Endothelial cell of umbilical vein (primary cell): ENCODE data around the gene NDST3. TPM values are rescaled to one million over a fixed set of nuclear protein-coding genes. Genes with fewer than 3 reads are reported as not detected.

Experiments
- BruUV-seq: library from RNA; stranded (reverse); fragments of 400-500 nt; replicated peaks from 2 replicates; lab custom pipeline; 2021; lab: Mats Ljungman, UMichigan
- CTCF ChIA-PET: fragments of 300-600, 350-600 bp; sonication (Branson Sonifier 250); formaldehyde crosslinking; loops from one replicate; lab custom pipeline; 2021; ENCODE audit warnings: antibody characterized with exemption, inconsistent platforms; lab: Charles Lee
- POLR2A ChIA-PET: fragments of 300-600, 350-600 bp; sonication (Branson Sonifier 250); formaldehyde crosslinking; loops from one replicate; lab custom pipeline; 2021; ENCODE audit warnings: antibody characterized with exemption, inconsistent platforms; lab: Charles Lee
- DNase-seq: peaks from one replicate; pipeline ENCODE4 v3.0.0-alpha.2; 2011; ENCODE audit warnings: low read depth, low spot score
- FAIRE-seq: peaks from 2 replicates; lab custom pipeline; 2011; peaks lifted over from hg19 to GRCh38; lab: Jason Lieb, UNC
- H2AFZ ChIP-seq: 2 replicates; pipeline ENCODE4 v1.6.0; 2012; ENCODE audit warnings: low read depth, low read length, control low read depth, inconsistent platforms
- H3K27ac ChIP-seq: 2 replicates; pipeline ENCODE4 v1.5.1; 2011; ENCODE audit warnings: low read depth, mild to moderate bottlenecking, control low read depth, low read length, moderate library complexity; ENCODE audit not compliant: insufficient read depth
- H3K27me3 ChIP-seq, 2 experiments: 2 replicates each; pipeline versions ENCODE4 v1.6.0 to v1.6.1; 2011; ENCODE audit warnings: low read length in 2 of 2, mixed read lengths in 1 of 2; ENCODE audit not compliant: control insufficient read depth in 2 of 2, insufficient read depth in 2 of 2
- H3K36me3 ChIP-seq, 2 experiments: 2 replicates in 1 of 2; 3 replicates in 1 of 2; pipeline ENCODE4 v1.5.1; 2011; ENCODE audit warnings: low read length in 2 of 2, mild to moderate bottlenecking in 1 of 2, moderate library complexity in 1 of 2; ENCODE audit not compliant: control insufficient read depth in 2 of 2, insufficient read depth in 2 of 2; ENCODE audit errors: extremely low read depth in 1 of 2
- H3K4me1 ChIP-seq: 3 replicates; pipeline ENCODE4 v1.5.1; 2011; ENCODE audit warnings: mild to moderate bottlenecking, low read length; ENCODE audit not compliant: control insufficient read depth, insufficient read depth; ENCODE audit errors: extremely low read depth
- H3K4me2 ChIP-seq: 2 replicates; pipeline ENCODE4 v1.6.1; 2011; ENCODE audit warnings: low read length, control low read depth, mixed read lengths; ENCODE audit not compliant: insufficient read depth
- H3K4me3 ChIP-seq, 3 experiments: fragments of 200-600 bp in 1 of 3; sonication (generic), shearing (Covaris generic) in 1 of 3; replicated peaks in 1 of 3; 2 replicates each; pipeline ENCODE4 v1.5.1; 2011 to 2016; ENCODE audit warnings: control low read depth in 3 of 3, low read length in 3 of 3, mild to moderate bottlenecking in 2 of 3, inconsistent platforms in 1 of 3, low read depth in 1 of 3, moderate library complexity in 1 of 3; ENCODE audit not compliant: insufficient read depth in 1 of 3
- H3K79me2 ChIP-seq: 2 replicates; pipeline ENCODE4 v1.6.0; 2012; ENCODE audit warnings: low read length, inconsistent platforms; ENCODE audit not compliant: control insufficient read depth, insufficient read depth
- H3K9ac ChIP-seq: replicated peaks from 2 replicates; pipeline ENCODE3; 2011; ENCODE audit warnings: low read length, control low read depth; ENCODE audit not compliant: insufficient read depth; ENCODE audit errors: extremely low read depth
- H3K9me1 ChIP-seq: replicated peaks from 3 replicates; pipeline ENCODE4 v1.6.0; 2011; ENCODE audit warnings: mild to moderate bottlenecking, low read length; ENCODE audit not compliant: control insufficient read depth, insufficient read depth; ENCODE audit errors: extremely low read depth
- H3K9me3 ChIP-seq: replicated peaks from 2 replicates; pipeline ENCODE4 v1.5.1; 2012; ENCODE audit warnings: low read length, inconsistent platforms; ENCODE audit not compliant: control insufficient read depth, insufficient read depth
- H4K20me1 ChIP-seq: replicated peaks from 2 replicates; pipeline ENCODE3; 2011; ENCODE audit warnings: mild to moderate bottlenecking, low read length; ENCODE audit not compliant: control insufficient read depth, insufficient read depth; ENCODE audit errors: extremely low read depth
- EZH2 ChIP-seq: IDR thresholded peaks from 2 replicates; pipeline ENCODE4 v1.6.1; 2012; ENCODE audit warnings: borderline replicate concordance, low read depth, mild to moderate bottlenecking, moderate library complexity, low read length, inconsistent platforms; ENCODE audit not compliant: severe bottlenecking
- FOS ChIP-seq: IDR thresholded peaks from 2 replicates; pipeline ENCODE4 v1.6.1; 2011; ENCODE audit warnings: mild to moderate bottlenecking, low read length, moderate library complexity, borderline replicate concordance; ENCODE audit not compliant: insufficient read depth
- GATA2 ChIP-seq: IDR thresholded peaks from 2 replicates; pipeline ENCODE4 v1.7.0; 2011; ENCODE audit warnings: low read depth, mild to moderate bottlenecking, moderate library complexity, mixed read lengths, low read length; ENCODE audit not compliant: insufficient read length, insufficient read depth
- JUN ChIP-seq: IDR thresholded peaks from 2 replicates; pipeline ENCODE4 v1.6.1; 2011; ENCODE audit warnings: borderline replicate concordance, low read depth; ENCODE audit not compliant: insufficient read length, insufficient read depth
- MAX ChIP-seq: IDR thresholded peaks from 2 replicates; pipeline ENCODE4 v1.6.1; 2011; ENCODE audit not compliant: insufficient read depth, insufficient read length
- MYC ChIP-seq: IDR thresholded peaks from one replicate; pipeline ENCODE4 v1.6.1; 2011; ENCODE audit warnings: mild to moderate bottlenecking, low read depth, low read length
- POLR2A ChIP-seq: IDR thresholded peaks from 2 replicates; pipeline ENCODE4 v1.6.1; 2012; ENCODE audit warnings: low read depth, mild to moderate bottlenecking, control low read depth, low read length
- POLR2AphosphoS5 ChIP-seq: IDR thresholded peaks from 2 replicates; pipeline ENCODE4 v1.6.1; 2012; ENCODE audit warnings: low read depth, mild to moderate bottlenecking, control low read depth, low read length, moderate library complexity; ENCODE audit not compliant: insufficient read depth
- dilution Hi-C: fragments of 300-500 bp; cut with MboI; formaldehyde crosslinking; loops from one replicate; pipeline ENCODE4 v1.15.0; 2019; ENCODE audit warnings: low sequenced_read_pairs; ENCODE audit not compliant: extremely low pct_ligation_motif_present
- intact Hi-C: fragments of 100-400 bp; cut with micrococcal nuclease; formaldehyde crosslinking; loops from one replicate; pipeline ENCODE4 v1.10.0; 2022
- polyA plus RNA-seq, 4 experiments: library from polyadenylated mRNA; depleted of rRNA in 3 of 4; stranded (reverse) in 3 of 4; unstranded in 1 of 4; fragments of >200 nt; gene quantifications; 2 replicates each; pipeline versions ENCODE4 v1.2.1 to v1.2.3, GENCODE V29; 2011 to 2012; ENCODE audit warnings: missing spikeins in 1 of 4
- total RNA-seq: library from RNA; stranded (reverse); gene quantifications from 2 replicates; pipeline ENCODE4 v1.2.3, GENCODE V29; 2021
- TF ChIP-seq, protein P1 (sequence below), 2 donors: IDR thresholded peaks; 1 replicate in 1 of 2; 2 replicates in 1 of 2; pipeline ENCODE4 v1.5.1; 2011; ENCODE audit warnings: low read length in 2 of 2, mild to moderate bottlenecking in 2 of 2, moderate library complexity in 2 of 2, control low read depth in 1 of 2, inconsistent platforms in 1 of 2, low read depth in 1 of 2; ENCODE audit not compliant: insufficient read depth in 1 of 2; ENCODE audit errors: extremely low read depth in 1 of 2

NDST3 gene
- total and polyA plus RNA-seq, 2 donors (not counting 3 experiments of a cell fraction or from before 2014, with no cell fraction given): 0.04 TPM; not detected in 1

DNA sequence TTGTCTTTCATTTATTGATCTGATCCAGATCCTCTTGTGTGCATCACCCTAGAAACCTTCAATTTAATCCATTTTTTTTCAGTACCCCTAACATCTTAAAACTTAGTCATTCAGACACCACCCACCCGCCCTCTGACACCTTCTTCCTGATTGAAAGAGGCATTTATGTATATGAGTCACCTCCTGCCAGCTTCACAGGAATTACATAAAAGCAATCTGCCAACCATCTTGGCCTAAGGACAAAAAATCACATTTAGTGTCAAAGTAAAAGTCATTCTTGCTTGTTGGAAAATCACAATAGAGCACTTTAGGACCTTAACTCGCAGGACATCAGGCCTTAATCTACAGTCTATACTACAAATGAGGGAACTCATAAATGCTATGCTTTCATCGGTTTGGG, 52.1 kb downstream of the NDST3 start:
- Histone ChIP-seq H3K27me3 (no peaks in the 10 kb centered on the region), H3K9ac (no peak overlapping the region), H2AFZ (no peak overlapping the region), H3K4me1 (peaks cover 21% of the 10 kb centered on the region), H3K4me3 (no peak overlapping the region), H3K9me3 (no peaks in the 10 kb centered on the region), H3K27ac (no peak overlapping the region), H3K79me2 (no peaks in the 10 kb centered on the region), H3K4me2 (peak overlapping the region; percentile 46), H4K20me1 (no peaks in the 10 kb centered on the region), H3K9me1 (no peaks in the 10 kb centered on the region), H3K36me3 (no peaks in the 10 kb centered on the region)
- ChIA-PET POLR2A (no interaction called here), CTCF (interaction anchor here (0.8 to 2.6 kb wide), 5 partner anchors 26 to 184 kb away, joined by 3 to 11 read pairs (median 3); no protein-coding TSS in a partner anchor)
- FAIRE-seq: peak; percentile 70
- intact Hi-C loops (loop anchor here (5.0 kb wide), 1 partner anchor 86 kb away; no protein-coding TSS in a partner anchor), dilution Hi-C loops (no loop called here)
- DNase-seq: peak; percentile 88
- peak; percentile 87 for TF ChIP-seq JUN
- peak; percentile 95 for TF ChIP-seq FOS
- TF ChIP-seq EZH2: no peak
- peak; percentile 46 for TF ChIP-seq POLR2AphosphoS5
- no peak for TF ChIP-seq MYC
- TF ChIP-seq GATA2: peak; percentile 65
- BruUV-seq: no TSS peak

DNA sequence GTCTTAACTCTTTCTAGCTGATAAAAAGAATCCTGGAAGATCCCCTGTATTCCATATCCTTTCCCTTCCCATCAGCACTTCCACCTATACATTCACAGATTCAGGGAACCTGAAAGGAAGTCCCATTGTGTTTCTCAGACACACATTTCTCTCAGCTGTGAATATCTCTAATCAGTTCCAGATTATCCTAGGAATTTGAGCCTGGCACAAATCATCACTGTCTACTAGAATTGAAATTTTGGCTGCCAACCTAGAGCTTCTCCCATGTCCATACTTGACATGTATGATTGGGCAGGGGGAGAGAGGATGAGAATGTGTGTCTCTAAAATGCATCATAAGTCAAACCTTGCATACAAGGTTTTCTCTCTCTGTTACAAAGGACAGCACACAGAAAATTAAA, 53.1 kb downstream of the NDST3 start:
- TF ChIP-seq EZH2: no peak
- TF ChIP-seq MAX: no peak
- TF ChIP-seq JUN: no peak
- TF ChIP-seq POLR2A: no peak
- no peak for TF ChIP-seq MYC
- TF ChIP-seq, protein P1, sequence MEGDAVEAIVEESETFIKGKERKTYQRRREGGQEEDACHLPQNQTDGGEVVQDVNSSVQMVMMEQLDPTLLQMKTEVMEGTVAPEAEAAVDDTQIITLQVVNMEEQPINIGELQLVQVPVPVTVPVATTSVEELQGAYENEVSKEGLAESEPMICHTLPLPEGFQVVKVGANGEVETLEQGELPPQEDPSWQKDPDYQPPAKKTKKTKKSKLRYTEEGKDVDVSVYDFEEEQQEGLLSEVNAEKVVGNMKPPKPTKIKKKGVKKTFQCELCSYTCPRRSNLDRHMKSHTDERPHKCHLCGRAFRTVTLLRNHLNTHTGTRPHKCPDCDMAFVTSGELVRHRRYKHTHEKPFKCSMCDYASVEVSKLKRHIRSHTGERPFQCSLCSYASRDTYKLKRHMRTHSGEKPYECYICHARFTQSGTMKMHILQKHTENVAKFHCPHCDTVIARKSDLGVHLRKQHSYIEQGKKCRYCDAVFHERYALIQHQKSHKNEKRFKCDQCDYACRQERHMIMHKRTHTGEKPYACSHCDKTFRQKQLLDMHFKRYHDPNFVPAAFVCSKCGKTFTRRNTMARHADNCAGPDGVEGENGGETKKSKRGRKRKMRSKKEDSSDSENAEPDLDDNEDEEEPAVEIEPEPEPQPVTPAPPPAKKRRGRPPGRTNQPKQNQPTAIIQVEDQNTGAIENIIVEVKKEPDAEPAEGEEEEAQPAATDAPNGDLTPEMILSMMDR (IDR thresholded peaks at IDR 0.05; ENCODE audit: extremely low read depth in 1 of 2, insufficient read depth in 1 of 2, low read depth in 1 of 2, low read length in 2 of 2): no peak
- TF ChIP-seq FOS: no peak
- no peak for TF ChIP-seq POLR2AphosphoS5
- no peak for TF ChIP-seq GATA2
- H3K27ac ChIP-seq: no peak overlapping the region
- H4K20me1 ChIP-seq: no peaks in the 10 kb centered on the region
- no peak overlapping the region for H3K9ac ChIP-seq
- DNase-seq (peak; percentile 32), FAIRE-seq (no peak)
- no peak overlapping the region for H3K4me3 ChIP-seq
- no peaks in the 10 kb centered on the region for H3K27me3 ChIP-seq
- POLR2A ChIA-PET: no interaction called here
- no peaks in the 10 kb centered on the region for H3K9me1 ChIP-seq
- H2AFZ ChIP-seq: peak overlapping the region; percentile 51
- no peaks in the 10 kb centered on the region for H3K79me2 ChIP-seq
- H3K4me2 ChIP-seq: peak overlapping the region; percentile 47
- intact Hi-C loops (loop anchor here (5.0 kb wide), 1 partner anchor 85 kb away; no protein-coding TSS in a partner anchor), dilution Hi-C loops (no loop called here)
- H3K4me1 ChIP-seq: peaks cover 21% of the 10 kb centered on the region
- H3K36me3 ChIP-seq: no peaks in the 10 kb centered on the region
- BruUV-seq: no TSS peak
- H3K9me3 ChIP-seq: no peaks in the 10 kb centered on the region
- CTCF ChIA-PET: interaction anchor here (0.8 to 2.6 kb wide), 5 partner anchors 11 to 183 kb away, joined by 3 to 11 read pairs (median 5); no protein-coding TSS in a partner anchor
